ENCODE results near the gene SHH. TPM values are rescaled to one million over a fixed set of nuclear protein-coding genes. Genes with fewer than 3 reads are reported as not detected.

SHH gene
- total RNA-seq, 4 donors from 2014 or later: 7.7 to 16.2 (median 11.3) TPM

DNA sequence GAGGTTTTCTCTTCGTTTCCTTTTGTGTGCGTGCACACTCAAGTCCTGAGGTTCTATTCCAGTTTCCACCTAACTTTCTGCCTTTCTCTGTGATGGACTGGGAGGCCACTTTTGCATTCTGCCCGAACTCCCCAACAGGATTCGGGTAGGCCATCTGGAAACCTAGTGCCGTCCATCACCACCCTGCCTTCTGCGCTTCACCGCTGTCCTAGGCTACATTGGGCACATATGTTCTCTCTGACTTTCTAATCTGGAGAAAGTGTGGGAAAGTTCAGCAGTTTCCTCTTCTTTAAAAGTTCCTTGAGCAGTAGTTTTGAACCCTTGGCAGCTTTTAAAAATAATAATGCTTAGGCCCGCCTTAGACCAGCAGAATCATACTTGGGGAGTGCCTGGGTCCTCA lies 46.8 kb downstream of the SHH start:
- no peak for DNase-seq (ENCODE audit: low spot score in 2 of 2)
- no peak for TF ChIP-seq EP300 (IDR thresholded peaks at IDR 0.05)
- no peak for TF ChIP-seq POLR2A (IDR thresholded peaks at IDR 0.05)
- TF ChIP-seq, protein P1, sequence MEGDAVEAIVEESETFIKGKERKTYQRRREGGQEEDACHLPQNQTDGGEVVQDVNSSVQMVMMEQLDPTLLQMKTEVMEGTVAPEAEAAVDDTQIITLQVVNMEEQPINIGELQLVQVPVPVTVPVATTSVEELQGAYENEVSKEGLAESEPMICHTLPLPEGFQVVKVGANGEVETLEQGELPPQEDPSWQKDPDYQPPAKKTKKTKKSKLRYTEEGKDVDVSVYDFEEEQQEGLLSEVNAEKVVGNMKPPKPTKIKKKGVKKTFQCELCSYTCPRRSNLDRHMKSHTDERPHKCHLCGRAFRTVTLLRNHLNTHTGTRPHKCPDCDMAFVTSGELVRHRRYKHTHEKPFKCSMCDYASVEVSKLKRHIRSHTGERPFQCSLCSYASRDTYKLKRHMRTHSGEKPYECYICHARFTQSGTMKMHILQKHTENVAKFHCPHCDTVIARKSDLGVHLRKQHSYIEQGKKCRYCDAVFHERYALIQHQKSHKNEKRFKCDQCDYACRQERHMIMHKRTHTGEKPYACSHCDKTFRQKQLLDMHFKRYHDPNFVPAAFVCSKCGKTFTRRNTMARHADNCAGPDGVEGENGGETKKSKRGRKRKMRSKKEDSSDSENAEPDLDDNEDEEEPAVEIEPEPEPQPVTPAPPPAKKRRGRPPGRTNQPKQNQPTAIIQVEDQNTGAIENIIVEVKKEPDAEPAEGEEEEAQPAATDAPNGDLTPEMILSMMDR (IDR thresholded peaks at IDR 0.05): no peak
- H3K4me1 ChIP-seq: peaks cover 0 to 69% (median 6%) of the 10 kb centered on the region in 4 donors
- no peaks in the 10 kb centered on the region for H3K27me3 ChIP-seq
- H3K9me3 ChIP-seq: no peaks in the 10 kb centered on the region
- WGBS, 2 donors: 86 to 88% methylated on average over 8 of the region's 8 CpGs
- H3K4me3 ChIP-seq: no peak overlapping the region
- H3K27ac ChIP-seq: peak overlapping the region in 2 of 4 donors; percentile 23 to 51
- peaks cover 0 to 65% (median 20%) of the 10 kb centered on the region in 3 donors for H3K36me3 ChIP-seq

DNA sequence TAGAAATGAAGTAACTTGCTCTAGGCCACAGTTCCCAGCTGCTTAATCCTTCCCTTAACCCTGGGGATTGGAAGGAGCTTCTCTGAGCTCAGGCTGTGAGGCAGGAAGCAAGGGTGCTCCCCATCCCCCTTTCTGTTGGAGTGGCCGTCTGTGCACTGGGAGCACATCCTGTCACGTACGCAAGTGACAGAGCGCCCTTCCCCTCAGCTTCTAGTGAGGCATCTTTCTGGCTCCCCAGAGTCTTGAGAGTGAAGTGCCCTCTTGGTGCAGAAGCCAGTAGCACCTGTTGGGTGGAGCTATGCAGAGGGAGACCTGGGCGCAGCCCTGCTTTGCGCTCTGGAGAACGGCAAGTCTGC lies 47.8 kb downstream of the SHH start:
- H3K4me3 ChIP-seq: no peak overlapping the region
- peaks cover 0 to 64% (median 20%) of the 10 kb centered on the region in 3 donors for H3K36me3 ChIP-seq
- TF ChIP-seq, protein P1 (IDR thresholded peaks at IDR 0.05): no peak
- no peak for TF ChIP-seq POLR2A (IDR thresholded peaks at IDR 0.05)
- no peak for TF ChIP-seq EP300 (IDR thresholded peaks at IDR 0.05)
- H3K9me3 ChIP-seq: no peaks in the 10 kb centered on the region
- no peaks in the 10 kb centered on the region for H3K27me3 ChIP-seq
- 74 to 91% methylated on average over 7 of the region's 7 CpGs for WGBS, 2 donors
- peak overlapping the region in 2 of 4 donors; percentile 40 to 50 for H3K27ac ChIP-seq
- no peak for DNase-seq (ENCODE audit: low spot score in 2 of 2)
- peaks cover 0 to 66% (median 6%) of the 10 kb centered on the region in 4 donors for H3K4me1 ChIP-seq

DNA sequence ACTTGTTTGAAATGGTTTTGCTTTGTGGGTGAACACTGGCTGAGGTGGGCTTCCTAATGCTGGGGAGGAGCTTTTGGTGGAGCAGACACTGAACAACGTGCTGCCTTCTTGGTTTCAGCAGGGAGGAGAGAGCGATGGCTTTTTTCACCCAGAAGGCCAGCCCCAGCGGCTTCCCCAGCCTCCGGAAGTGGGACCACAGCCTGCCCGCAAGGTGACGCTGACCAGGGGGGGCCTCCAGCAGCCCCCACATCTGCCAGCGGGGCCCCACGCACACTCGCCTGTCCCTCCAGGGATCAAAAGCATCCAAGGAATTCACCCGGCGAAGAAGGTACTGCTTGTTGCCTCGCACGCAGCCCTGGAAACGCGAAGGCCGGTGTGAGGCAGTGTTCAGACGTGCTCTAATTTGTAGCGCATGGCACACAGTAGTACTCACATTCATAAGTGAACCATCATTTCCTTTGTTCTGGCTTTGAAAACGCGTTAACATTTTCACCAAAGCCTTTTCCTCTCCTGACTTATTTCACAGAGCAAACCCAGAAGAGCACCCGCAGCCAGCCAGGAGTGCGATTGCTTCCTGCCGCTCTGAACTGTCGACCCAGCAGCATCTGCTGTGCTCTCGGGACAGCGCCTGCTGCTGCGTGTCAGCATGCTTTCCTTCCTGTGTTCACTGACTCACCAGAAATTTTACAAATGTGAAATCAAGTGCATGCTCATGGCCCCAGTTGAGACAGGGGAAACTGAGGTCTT lies 48.4 kb downstream of the SHH start:
- no peak for DNase-seq (ENCODE audit: low spot score in 2 of 2)
- Histone ChIP-seq H3K27ac (peak overlapping the region in 3 of 4 donors; percentile 29 to 50 (median 40)), H3K4me3 (no peak overlapping the region), H3K4me1 (peaks cover 0 to 60% (median 6%) of the 10 kb centered on the region in 4 donors), H3K27me3 (no peaks in the 10 kb centered on the region), H3K36me3 (peaks cover 0 to 60% (median 20%) of the 10 kb centered on the region in 3 donors), H3K9me3 (no peaks in the 10 kb centered on the region)
- TF ChIP-seq POLR2A (IDR thresholded peaks at IDR 0.05) (no peak), EP300 (IDR thresholded peaks at IDR 0.05) (no peak)
- TF ChIP-seq, protein P1 (IDR thresholded peaks at IDR 0.05): no peak
- 53 to 68% methylated on average over 27 of the region's 27 CpGs for WGBS, 2 donors

DNA sequence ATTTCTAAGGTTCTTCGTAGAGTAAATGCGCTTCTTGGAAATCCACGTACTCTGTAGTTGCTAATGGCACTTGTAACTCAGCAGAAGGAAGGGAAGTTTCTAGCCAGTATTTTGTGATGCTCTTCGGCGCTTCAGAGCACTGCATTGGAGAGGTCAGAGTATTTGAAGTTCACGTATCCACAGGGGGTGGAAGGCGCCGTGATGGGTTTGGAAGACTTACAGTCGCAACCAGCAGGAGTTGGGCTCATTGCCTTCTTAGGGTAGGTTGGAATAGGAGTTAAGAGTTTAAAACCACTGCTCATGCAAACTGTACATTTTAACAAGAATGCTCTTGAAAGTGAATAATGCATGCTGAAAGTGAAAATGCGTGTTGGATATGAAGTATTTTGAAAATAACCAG lies 49.1 kb downstream of the SHH start:
- 90 to 95% methylated on average over 10 of the region's 10 CpGs for WGBS, 2 donors
- DNase-seq (ENCODE audit: low spot score in 2 of 2): no peak
- no peak overlapping the region for H3K4me3 ChIP-seq
- H3K9me3 ChIP-seq: no peaks in the 10 kb centered on the region
- H3K36me3 ChIP-seq: peaks cover 0 to 67% (median 20%) of the 10 kb centered on the region in 3 donors
- H3K27me3 ChIP-seq: no peaks in the 10 kb centered on the region
- TF ChIP-seq, protein P1 (IDR thresholded peaks at IDR 0.05): no peak
- TF ChIP-seq EP300 (IDR thresholded peaks at IDR 0.05): no peak
- no peak for TF ChIP-seq POLR2A (IDR thresholded peaks at IDR 0.05)
- H3K4me1 ChIP-seq: peaks cover 0 to 53% (median 6%) of the 10 kb centered on the region in 4 donors
- H3K27ac ChIP-seq: no peak overlapping the region

DNA sequence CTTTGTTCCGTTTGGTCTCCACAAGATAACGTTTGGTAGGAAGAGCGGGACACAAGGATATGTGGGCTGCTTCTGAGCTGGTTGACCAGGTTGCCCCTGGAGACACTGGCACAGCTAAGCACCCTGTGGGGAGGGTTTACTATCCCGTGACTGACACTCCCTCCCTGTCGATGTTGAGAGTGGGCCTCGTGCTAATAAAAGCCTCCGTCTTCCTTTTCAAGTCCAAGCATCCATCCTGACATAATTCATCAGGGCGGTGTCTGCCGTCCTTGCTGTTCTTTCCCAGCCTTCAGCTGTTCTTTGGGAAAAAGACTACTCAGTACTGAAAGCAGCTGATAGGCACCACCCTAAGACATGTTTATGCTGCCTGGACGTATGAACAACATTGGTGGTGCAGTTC lies 49.6 kb downstream of the SHH start:
- H3K4me3 ChIP-seq: no peak overlapping the region
- H3K27me3 ChIP-seq: no peaks in the 10 kb centered on the region
- TF ChIP-seq, protein P1 (IDR thresholded peaks at IDR 0.05): no peak
- TF ChIP-seq EP300 (IDR thresholded peaks at IDR 0.05) (no peak), POLR2A (IDR thresholded peaks at IDR 0.05) (no peak)
- WGBS, 2 donors: 71 to 81% methylated on average over 10 of the region's 10 CpGs
- peaks cover 0 to 48% (median 6%) of the 10 kb centered on the region in 4 donors for H3K4me1 ChIP-seq
- DNase-seq (ENCODE audit: low spot score in 2 of 2): no peak
- H3K36me3 ChIP-seq: peaks cover 0 to 63% (median 20%) of the 10 kb centered on the region in 3 donors
- H3K9me3 ChIP-seq: no peaks in the 10 kb centered on the region
- H3K27ac ChIP-seq: no peak overlapping the region

Data from tibial nerve (tissue), 4 donors.